ES-I3 (cell line): ENCODE data around the gene COMTD1.
"Not testable (repeated sequence)": the region's sequence is repeated elsewhere in the genome, so short reads cannot be mapped to it uniquely, and the experiment has no call there.

Experiments used
- H3K36me3 ChIP-seq: 2 replicates; pipeline ENCODE4 v1.6.1; 2013; ENCODE audit warnings: mild to moderate bottlenecking, low read length, control low read depth, moderate library complexity; ENCODE audit not compliant: insufficient read depth
- H3K4me1 ChIP-seq: 2 replicates; pipeline ENCODE4 v1.6.1; 2013; ENCODE audit warnings: mild to moderate bottlenecking, control low read depth, low read length; ENCODE audit not compliant: insufficient read depth
- H3K9ac ChIP-seq: 2 replicates; pipeline ENCODE4 v1.6.1; 2013; ENCODE audit warnings: low read depth, mild to moderate bottlenecking, low read length, moderate library complexity
- H3K9me3 ChIP-seq: 2 replicates; pipeline ENCODE4 v1.6.1; 2013; ENCODE audit warnings: mild to moderate bottlenecking, low read length, moderate library complexity; ENCODE audit not compliant: control insufficient read depth, insufficient read depth

COMTD1 gene

GRCh38 chr10:75220274-75220673, 15.5 kb downstream of the COMTD1 start:
- Histone ChIP-seq H3K36me3 (peaks cover 51% of the 10 kb centered on the region), H3K4me1 (peaks cover 34% of the 10 kb centered on the region), H3K9ac (no peak overlapping the region), H3K9me3 (no peaks in the 10 kb centered on the region; the same call in 1 of the 2 replicates)

- peaks cover 23% of the 10 kb centered on the region for H3K36me3 ChIP-seq
- peaks cover 11% of the 10 kb centered on the region for H3K4me1 ChIP-seq
- H3K9me3 ChIP-seq, result no peaks in the 10 kb centered on the region
- H3K9ac ChIP-seq, result no peak overlapping the region
Observed at GRCh38 chr10:75212343-75212742, 23.4 kb downstream of the COMTD1 start.

GRCh38 chr10:75211007-75211691, 24.6 kb downstream of the COMTD1 start:
- H3K36me3 ChIP-seq, result peaks cover 12% of the 10 kb centered on the region
- no peaks in the 10 kb centered on the region for H3K9me3 ChIP-seq
- H3K9ac ChIP-seq, result peak overlapping the region; percentile 97
- peaks cover 17% of the 10 kb centered on the region for H3K4me1 ChIP-seq

GRCh38 chr10:75210282-75211006, 25.3 kb downstream of the COMTD1 start, which contains the start of gene VDAC2:
TSS of gene VDAC2 (plus strand) at chr10:75210796. CDS start at chr10:75211159, 363 bp downstream.
- peaks cover 8% of the 10 kb centered on the region for H3K36me3 ChIP-seq
- peaks cover 17% of the 10 kb centered on the region for H3K4me1 ChIP-seq
- H3K9ac ChIP-seq, result peak within 1 kb of the TSS; percentile 97

GRCh38 chr10:75209921-75210281, 25.9 kb downstream of the COMTD1 start:
- H3K4me1 ChIP-seq, result peaks cover 17% of the 10 kb centered on the region
- H3K9ac ChIP-seq, result peak overlapping the region; percentile 97
- peaks cover 8% of the 10 kb centered on the region for H3K36me3 ChIP-seq
- no peaks in the 10 kb centered on the region for H3K9me3 ChIP-seq

More at GRCh38 chr10:75210282-75211006, 25.3 kb downstream of the COMTD1 start, which contains the start of gene VDAC2:
- H3K9me3 ChIP-seq, result no peaks in the 10 kb centered on the region

- H3K36me3 ChIP-seq, result peaks cover 8% of the 10 kb centered on the region
- H3K9me3 ChIP-seq, result no peaks in the 10 kb centered on the region
- peak overlapping the region; percentile 97 for H3K9ac ChIP-seq
- H3K4me1 ChIP-seq, result peaks cover 17% of the 10 kb centered on the region
Observed at GRCh38 chr10:75209086-75209920, 26.5 kb downstream of the COMTD1 start.

GRCh38 chr10:75208181-75208580, 27.6 kb downstream of the COMTD1 start:
- Histone ChIP-seq H3K9ac (no peak overlapping the region), H3K9me3 (no peaks in the 10 kb centered on the region), H3K36me3 (peaks cover 8% of the 10 kb centered on the region), H3K4me1 (peaks cover 17% of the 10 kb centered on the region)

- H3K4me1 ChIP-seq, result peaks cover 17% of the 10 kb centered on the region
- peaks cover 8% of the 10 kb centered on the region for H3K36me3 ChIP-seq
- no peaks in the 10 kb centered on the region for H3K9me3 ChIP-seq
- H3K9ac ChIP-seq, result no peak overlapping the region
Observed at GRCh38 chr10:75207857-75208144, 28.0 kb downstream of the COMTD1 start.

- peaks cover 17% of the 10 kb centered on the region for H3K4me1 ChIP-seq
- H3K9ac ChIP-seq, result no peak overlapping the region
- no peaks in the 10 kb centered on the region for H3K9me3 ChIP-seq
- H3K36me3 ChIP-seq, result peaks cover 5% of the 10 kb centered on the region
Observed at GRCh38 chr10:75207079-75207856, 28.5 kb downstream of the COMTD1 start.

- not testable (repeated sequence) for H3K36me3 ChIP-seq, H3K9me3 ChIP-seq, H3K9ac ChIP-seq
- H3K4me1 ChIP-seq, result peaks cover 17% of the 10 kb centered on the region
Observed at GRCh38 chr10:75206638-75207037, 29.1 kb downstream of the COMTD1 start.

- Histone ChIP-seq H3K9ac (no peak overlapping the region), H3K36me3 (no peaks in the 10 kb centered on the region), H3K9me3 (no peaks in the 10 kb centered on the region), H3K4me1 (peaks cover 17% of the 10 kb centered on the region)
Observed at GRCh38 chr10:75205908-75206307, 29.8 kb downstream of the COMTD1 start.

GRCh38 chr10:75203724-75204123, 32.0 kb downstream of the COMTD1 start:
- H3K9me3 ChIP-seq, result no peaks in the 10 kb centered on the region

GRCh38 chr10:75203046-75203620, 32.6 kb downstream of the COMTD1 start:
- H3K9me3 ChIP-seq, H3K36me3 ChIP-seq, H3K9ac ChIP-seq: not testable (repeated sequence)
- peaks cover 13% of the 10 kb centered on the region for H3K4me1 ChIP-seq

More at GRCh38 chr10:75203724-75204123, 32.0 kb downstream of the COMTD1 start:
- H3K36me3 ChIP-seq, result no peaks in the 10 kb centered on the region
- H3K9ac ChIP-seq, result no peak overlapping the region
- peaks cover 17% of the 10 kb centered on the region for H3K4me1 ChIP-seq
